Ovary (tissue), 3 donors: ENCODE measurements around the gene SF3A1.

Experiments
- EP300 ChIP-seq: sonication (generic); formaldehyde crosslinking; IDR thresholded peaks from one replicate; pipeline ENCODE4 v1.6.1; 2017; ENCODE audit warnings: antibody characterized with exemption
- POLR2A ChIP-seq: fragments of 450-650 bp; IDR thresholded peaks from one replicate; pipeline ENCODE4 v1.6.1; 2017; ENCODE audit warnings: antibody characterized with exemption, mild to moderate bottlenecking, moderate library complexity
- TF ChIP-seq, protein P1 (sequence below), 3 donors: fragments of 450-650 bp in 2 of 3; fragments of 200-600 bp in 1 of 3; IDR thresholded peaks; one replicate each; pipeline versions ENCODE4 v1.5.1 to v1.8.0; 2016 to 2022; ENCODE audit warnings: antibody characterized with exemption in 3 of 3, mild to moderate bottlenecking in 1 of 3
- donor health status: DM: no; HTN: no; CAD: no.

DNA sequence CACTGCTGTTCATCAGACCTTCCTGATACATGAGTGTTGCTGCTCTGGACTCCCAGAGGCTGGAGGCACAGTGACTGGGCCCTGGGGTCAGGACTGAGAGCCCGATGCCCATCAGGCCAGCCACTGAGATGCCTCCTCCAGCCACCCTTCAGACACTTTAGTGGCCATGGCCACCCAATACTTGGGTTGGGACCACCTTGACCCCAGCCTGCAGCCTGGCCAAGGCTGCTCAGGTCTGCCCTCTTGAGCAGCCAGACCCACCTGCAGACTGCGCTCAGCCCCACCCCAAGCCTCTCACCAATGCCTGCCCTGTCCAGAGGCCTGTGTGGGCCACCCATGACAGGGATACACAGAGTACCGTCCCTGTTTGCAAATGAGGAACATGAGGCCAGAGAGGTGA lies 26.4 kb upstream of the SF3A1 start:
- TF ChIP-seq, protein P1, sequence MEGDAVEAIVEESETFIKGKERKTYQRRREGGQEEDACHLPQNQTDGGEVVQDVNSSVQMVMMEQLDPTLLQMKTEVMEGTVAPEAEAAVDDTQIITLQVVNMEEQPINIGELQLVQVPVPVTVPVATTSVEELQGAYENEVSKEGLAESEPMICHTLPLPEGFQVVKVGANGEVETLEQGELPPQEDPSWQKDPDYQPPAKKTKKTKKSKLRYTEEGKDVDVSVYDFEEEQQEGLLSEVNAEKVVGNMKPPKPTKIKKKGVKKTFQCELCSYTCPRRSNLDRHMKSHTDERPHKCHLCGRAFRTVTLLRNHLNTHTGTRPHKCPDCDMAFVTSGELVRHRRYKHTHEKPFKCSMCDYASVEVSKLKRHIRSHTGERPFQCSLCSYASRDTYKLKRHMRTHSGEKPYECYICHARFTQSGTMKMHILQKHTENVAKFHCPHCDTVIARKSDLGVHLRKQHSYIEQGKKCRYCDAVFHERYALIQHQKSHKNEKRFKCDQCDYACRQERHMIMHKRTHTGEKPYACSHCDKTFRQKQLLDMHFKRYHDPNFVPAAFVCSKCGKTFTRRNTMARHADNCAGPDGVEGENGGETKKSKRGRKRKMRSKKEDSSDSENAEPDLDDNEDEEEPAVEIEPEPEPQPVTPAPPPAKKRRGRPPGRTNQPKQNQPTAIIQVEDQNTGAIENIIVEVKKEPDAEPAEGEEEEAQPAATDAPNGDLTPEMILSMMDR (IDR thresholded peaks at IDR 0.05): no peak
- TF ChIP-seq POLR2A (no peak), EP300 (no peak)
